Ascending aorta (tissue), 2 donors: ENCODE measurements around the gene SH2D1B. TPM values are rescaled to one million over a fixed set of nuclear protein-coding genes. Genes with fewer than 3 reads are reported as not detected.
"Not testable (repeated sequence)": the region's sequence is repeated elsewhere in the genome, so short reads cannot be mapped to it uniquely, and the experiment has no call there.

Experiments
- DNase-seq, 2 donors: peaks; one replicate each; pipeline ENCODE4 v3.0.0-alpha.2; 2019; ENCODE audit warnings: low spot score in 2 of 2
- H3K27ac ChIP-seq, 2 donors: fragments of 200-600 bp; sonication (generic); one replicate each; pipeline ENCODE4 v1.5.1; 2016 to 2017; ENCODE audit warnings: mild to moderate bottlenecking in 1 of 2
- H3K27me3 ChIP-seq: fragments of 200-600 bp; sonication (generic); one replicate; pipeline ENCODE4 v1.5.1; 2017
- H3K36me3 ChIP-seq, 2 donors: fragments of 200-600 bp; sonication (generic); one replicate each; pipeline ENCODE4 v1.5.1; 2016
- H3K4me1 ChIP-seq, 2 donors: fragments of 200-600 bp; sonication (generic); one replicate each; pipeline ENCODE4 v1.5.1; 2016 to 2017; ENCODE audit warnings: mild to moderate bottlenecking in 1 of 2
- H3K4me3 ChIP-seq, 2 donors: fragments of 200-600 bp; sonication (generic); one replicate each; pipeline ENCODE4 v1.5.1; 2016 to 2017; ENCODE audit warnings: mild to moderate bottlenecking in 1 of 2
- H3K9me3 ChIP-seq, 2 donors: fragments of 200-600 bp; sonication (generic); one replicate each; pipeline ENCODE4 v1.5.1; 2016
- CTCF ChIP-seq, 3 experiments: fragments of 200-600 bp in 2 of 3; fragments of 450-650 bp in 1 of 3; sonication (generic) in 2 of 3; IDR thresholded peaks; one replicate each; pipeline ENCODE4 v1.5.1; 2016 to 2019; ENCODE audit warnings: antibody characterized with exemption in 3 of 3, mild to moderate bottlenecking in 1 of 3, moderate library complexity in 1 of 3
- intact Hi-C: fragments of 100-400 bp; cut with DNase I; formaldehyde crosslinking; loops from one replicate; pipeline ENCODE4 v1.15.1; 2023
- total RNA-seq: library from RNA; depleted of rRNA; stranded (reverse); fragments of >200 nt; gene quantifications from one replicate; pipeline ENCODE4 v1.1.0, GENCODE V29; 2016

Gene SH2D1B
- total RNA-seq, 1 donor from 2014 or later = not detected

GRCh38 chr1:162357681-162358266 lies 54.2 kb downstream of the SH2D1B start:
- peak in 1 of 3 experiments; percentile 33 for TF ChIP-seq CTCF (IDR thresholded peaks at IDR 0.05)
- Histone ChIP-seq H3K9me3 (no peaks in the 10 kb centered on the region), H3K4me1 (no peaks in the 10 kb centered on the region), H3K27ac (no peak overlapping the region), H3K27me3 (no peaks in the 10 kb centered on the region), H3K36me3 (peaks cover 0 to 19% of the 10 kb centered on the region in 2 donors), H3K4me3 (no peak overlapping the region)
- intact Hi-C loops = no loop called here
- DNase-seq = no peak

- Histone ChIP-seq H3K4me3 (no peak overlapping the region), H3K9me3 (no peaks in the 10 kb centered on the region), H3K36me3 (peaks cover 0 to 19% of the 10 kb centered on the region in 2 donors), H3K4me1 (no peaks in the 10 kb centered on the region), H3K27ac (no peak overlapping the region), H3K27me3 (no peaks in the 10 kb centered on the region)
- no peak for TF ChIP-seq CTCF (IDR thresholded peaks at IDR 0.05)
- DNase-seq = no peak
- intact Hi-C loops = no loop called here
Observed at GRCh38 chr1:162353702-162354101, 58.2 kb downstream of the SH2D1B start.

- DNase-seq = no peak
- intact Hi-C loops = no loop called here
Observed at GRCh38 chr1:162353078-162353477, 58.9 kb downstream of the SH2D1B start.

GRCh38 chr1:162351874-162352273 lies 60.1 kb downstream of the SH2D1B start:
- H3K27ac ChIP-seq, H3K4me1 ChIP-seq, intact Hi-C loops, DNase-seq, H3K9me3 ChIP-seq, H3K27me3 ChIP-seq, H3K4me3 ChIP-seq: not testable (repeated sequence)
- peaks cover 0 to 12% of the 10 kb centered on the region in 2 donors for H3K36me3 ChIP-seq

More at GRCh38 chr1:162353078-162353477, 58.9 kb downstream of the SH2D1B start:
- Histone ChIP-seq H3K4me1 (no peaks in the 10 kb centered on the region), H3K27me3 (no peaks in the 10 kb centered on the region), H3K27ac (no peak overlapping the region), H3K36me3 (peaks cover 0 to 17% of the 10 kb centered on the region in 2 donors), H3K9me3 (no peaks in the 10 kb centered on the region), H3K4me3 (no peak overlapping the region)
- no peak for TF ChIP-seq CTCF (IDR thresholded peaks at IDR 0.05)

- no peak for DNase-seq
- H3K36me3 ChIP-seq = peaks cover 0 to 12% of the 10 kb centered on the region in 2 donors
- H3K27ac ChIP-seq = no peak overlapping the region
- no peaks in the 10 kb centered on the region for H3K9me3 ChIP-seq
- no peak overlapping the region for H3K4me3 ChIP-seq
- intact Hi-C loops = no loop called here
- TF ChIP-seq CTCF (IDR thresholded peaks at IDR 0.05) = no peak
- H3K4me1 ChIP-seq = no peaks in the 10 kb centered on the region
- no peaks in the 10 kb centered on the region for H3K27me3 ChIP-seq
Observed at GRCh38 chr1:162351246-162351842, 60.6 kb downstream of the SH2D1B start.

GRCh38 chr1:162349635-162350330 lies 62.2 kb downstream of the SH2D1B start:
- Histone ChIP-seq H3K9me3 (no peaks in the 10 kb centered on the region), H3K27ac (no peak overlapping the region), H3K4me3 (no peak overlapping the region), H3K27me3 (no peaks in the 10 kb centered on the region), H3K36me3 (peaks cover 0 to 3% of the 10 kb centered on the region in 2 donors), H3K4me1 (no peaks in the 10 kb centered on the region)
- TF ChIP-seq CTCF (IDR thresholded peaks at IDR 0.05) = no peak
- intact Hi-C loops = no loop called here
- no peak for DNase-seq
